ENCODE measurements around the gene AP2M1.

- TF ChIP-seq, protein P1, sequence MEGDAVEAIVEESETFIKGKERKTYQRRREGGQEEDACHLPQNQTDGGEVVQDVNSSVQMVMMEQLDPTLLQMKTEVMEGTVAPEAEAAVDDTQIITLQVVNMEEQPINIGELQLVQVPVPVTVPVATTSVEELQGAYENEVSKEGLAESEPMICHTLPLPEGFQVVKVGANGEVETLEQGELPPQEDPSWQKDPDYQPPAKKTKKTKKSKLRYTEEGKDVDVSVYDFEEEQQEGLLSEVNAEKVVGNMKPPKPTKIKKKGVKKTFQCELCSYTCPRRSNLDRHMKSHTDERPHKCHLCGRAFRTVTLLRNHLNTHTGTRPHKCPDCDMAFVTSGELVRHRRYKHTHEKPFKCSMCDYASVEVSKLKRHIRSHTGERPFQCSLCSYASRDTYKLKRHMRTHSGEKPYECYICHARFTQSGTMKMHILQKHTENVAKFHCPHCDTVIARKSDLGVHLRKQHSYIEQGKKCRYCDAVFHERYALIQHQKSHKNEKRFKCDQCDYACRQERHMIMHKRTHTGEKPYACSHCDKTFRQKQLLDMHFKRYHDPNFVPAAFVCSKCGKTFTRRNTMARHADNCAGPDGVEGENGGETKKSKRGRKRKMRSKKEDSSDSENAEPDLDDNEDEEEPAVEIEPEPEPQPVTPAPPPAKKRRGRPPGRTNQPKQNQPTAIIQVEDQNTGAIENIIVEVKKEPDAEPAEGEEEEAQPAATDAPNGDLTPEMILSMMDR (IDR thresholded peaks at IDR 0.05; ENCODE audit: extremely low read depth in 1 of 2, insufficient read depth in 1 of 2, low read depth in 1 of 2, low read length in 2 of 2) = no peak
- TF ChIP-seq POLR2AphosphoS5 (IDR thresholded peaks at IDR 0.05; ENCODE audit: insufficient read depth, low read depth, low read length) = no peak
- TF ChIP-seq FOS (IDR thresholded peaks at IDR 0.05; ENCODE audit: borderline replicate concordance, insufficient read depth, low read length) = no peak
Observed at GRCh38 chr3:184165543-184165942, 9.1 kb upstream of the AP2M1 start.

Measured in endothelial cell of umbilical vein (primary cell).